Stimulated activated memory B cell treated with anti-CD40 and anti-IgM and Interleukin-4, amounts not matched to agents 10 μg/mL and 1 μg/mL and 100 μg/mL, for 72 hours (primary cell): Measurements from ENCODE around the gene CLDN7.
"Not testable (repeated sequence)": the region's sequence is repeated elsewhere in the genome, so short reads cannot be mapped to it uniquely, and the experiment has no call there.

Source experiments
- ATAC-seq: fragments of 150-1000 bp; cut with Tn5 transposase; 2 replicates; pipeline ENCODE4 v1.10.0; 2021
- H3K27ac Mint-ChIP-seq: one replicate; pipeline ENCODE4 v1.8.0; 2022; ENCODE audit warnings: mild to moderate bottlenecking, mixed read lengths
- H3K27me3 Mint-ChIP-seq: one replicate; pipeline ENCODE4 v1.8.0; 2022; ENCODE audit warnings: mixed read lengths
- H3K36me3 Mint-ChIP-seq: one replicate; pipeline ENCODE4 v1.8.0; 2022; ENCODE audit warnings: mixed read lengths
- H3K4me1 Mint-ChIP-seq: one replicate; pipeline ENCODE4 v1.8.0; 2022; ENCODE audit warnings: mixed read lengths
- H3K4me3 Mint-ChIP-seq: one replicate; pipeline ENCODE4 v1.8.0; 2022; ENCODE audit warnings: mild to moderate bottlenecking, moderate library complexity, mixed read lengths
- H3K9me3 Mint-ChIP-seq: one replicate; pipeline ENCODE4 v1.8.0; 2022; ENCODE audit warnings: mixed read lengths

Gene CLDN7

GRCh38 chr17:7250695-7251627 lies 11.3 kb downstream of the CLDN7 start:
- no peaks in the 10 kb centered on the region for H3K9me3 Mint-ChIP-seq
- ATAC-seq, result peak; percentile 6
- H3K36me3 Mint-ChIP-seq, result peaks cover 39% of the 10 kb centered on the region
- peak overlapping the region; percentile 91 for H3K4me3 Mint-ChIP-seq
- H3K27me3 Mint-ChIP-seq, result no peaks in the 10 kb centered on the region
- H3K4me1 Mint-ChIP-seq, result peaks cover 47% of the 10 kb centered on the region
- peak overlapping the region; percentile 98 for H3K27ac Mint-ChIP-seq

DNA sequence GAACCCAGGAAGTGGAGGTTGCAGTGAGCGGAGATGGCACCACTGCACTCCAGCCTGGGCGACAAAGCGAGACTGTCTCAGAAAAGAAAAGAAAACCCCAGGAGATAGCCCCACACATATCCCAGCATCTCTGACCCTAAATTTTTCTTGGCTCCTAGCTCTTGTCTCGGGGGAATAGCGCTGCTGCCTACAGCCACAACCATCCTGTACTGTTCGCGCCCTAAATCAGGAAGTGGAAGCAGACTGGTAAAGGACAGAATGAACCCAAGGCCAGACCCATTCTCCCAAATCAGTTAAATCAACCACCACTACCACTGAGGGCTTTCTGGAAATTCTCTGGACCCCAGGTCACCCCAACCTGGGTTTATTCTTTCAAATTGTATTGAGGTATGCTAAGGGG lies 12.4 kb downstream of the CLDN7 start:
- H3K27me3 Mint-ChIP-seq, result no peaks in the 10 kb centered on the region
- ATAC-seq, result no peak
- peaks cover 39% of the 10 kb centered on the region for H3K36me3 Mint-ChIP-seq
- H3K4me3 Mint-ChIP-seq, result peak overlapping the region; percentile 91
- H3K9me3 Mint-ChIP-seq, result no peaks in the 10 kb centered on the region
- H3K27ac Mint-ChIP-seq, result peak overlapping the region; percentile 98
- H3K4me1 Mint-ChIP-seq, result peaks cover 45% of the 10 kb centered on the region

GRCh38 chr17:7249214-7249613 lies 13.1 kb downstream of the CLDN7 start:
- Mint-ChIP-seq H3K27ac (peak overlapping the region; percentile 98), H3K36me3 (peaks cover 39% of the 10 kb centered on the region), H3K4me1 (peaks cover 40% of the 10 kb centered on the region), H3K27me3 (no peaks in the 10 kb centered on the region), H3K4me3 (peak overlapping the region; percentile 91), H3K9me3 (no peaks in the 10 kb centered on the region)
- ATAC-seq, result no peak

DNA sequence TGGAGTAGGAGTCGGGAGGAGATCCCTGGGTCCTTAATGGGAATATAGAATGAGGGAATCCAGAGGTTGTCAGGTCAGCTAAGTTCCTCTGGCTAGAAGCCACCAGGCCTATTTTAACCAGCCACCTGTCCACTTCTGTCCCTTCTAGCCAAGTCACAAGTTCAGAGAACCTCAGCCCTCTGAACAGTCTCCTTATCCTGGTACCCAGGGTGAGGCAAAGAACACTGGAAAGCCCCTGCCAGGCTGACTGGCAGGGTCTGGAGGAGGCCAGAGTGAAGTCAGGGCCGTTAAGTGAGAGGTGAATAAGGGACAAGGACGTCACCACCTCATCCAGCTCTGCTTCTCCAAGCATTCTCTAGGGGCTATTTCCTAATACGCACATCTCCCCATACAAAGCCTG lies 13.5 kb downstream of the CLDN7 start:
- H3K9me3 Mint-ChIP-seq, result no peaks in the 10 kb centered on the region
- no peak overlapping the region for H3K27ac Mint-ChIP-seq
- H3K4me1 Mint-ChIP-seq, result peaks cover 40% of the 10 kb centered on the region
- no peak for ATAC-seq
- H3K4me3 Mint-ChIP-seq, result no peak overlapping the region
- H3K27me3 Mint-ChIP-seq, result no peaks in the 10 kb centered on the region
- H3K36me3 Mint-ChIP-seq, result peaks cover 39% of the 10 kb centered on the region

- no peaks in the 10 kb centered on the region for H3K9me3 Mint-ChIP-seq
- H3K27me3 Mint-ChIP-seq, result no peaks in the 10 kb centered on the region
- peaks cover 40% of the 10 kb centered on the region for H3K4me1 Mint-ChIP-seq
- no peak overlapping the region for H3K27ac Mint-ChIP-seq
- ATAC-seq, result no peak
- no peak overlapping the region for H3K4me3 Mint-ChIP-seq
- H3K36me3 Mint-ChIP-seq, result peaks cover 39% of the 10 kb centered on the region
These were observed 15.5 kb downstream of the CLDN7 start for GRCh38 chr17:7246779-7247178.

GRCh38 chr17:7243838-7244237 lies 18.4 kb downstream of the CLDN7 start:
- H3K4me3 Mint-ChIP-seq, ATAC-seq, H3K27me3 Mint-ChIP-seq, H3K9me3 Mint-ChIP-seq: not testable (repeated sequence)
- Mint-ChIP-seq H3K36me3 (peaks cover 46% of the 10 kb centered on the region), H3K27ac (peak overlapping the region; percentile 94), H3K4me1 (peaks cover 40% of the 10 kb centered on the region)

DNA sequence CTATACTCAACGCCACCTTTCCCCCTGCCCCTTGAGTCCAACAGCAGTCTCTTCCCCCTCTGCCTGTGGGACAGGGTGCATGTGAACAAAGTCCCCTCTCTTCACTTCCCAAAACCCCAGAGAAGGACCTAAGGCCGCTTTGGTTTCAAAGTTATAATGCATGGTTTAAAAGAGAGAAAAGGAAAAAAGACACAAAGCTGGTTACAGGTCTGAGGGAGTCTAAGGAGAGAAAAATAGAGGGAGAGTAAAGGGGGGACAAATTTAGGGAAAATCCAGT lies 18.9 kb downstream of the CLDN7 start:
- no peaks in the 10 kb centered on the region for H3K9me3 Mint-ChIP-seq
- peak overlapping the region; percentile 94 for H3K27ac Mint-ChIP-seq
- H3K4me3 Mint-ChIP-seq, result peak overlapping the region; percentile 97
- H3K4me1 Mint-ChIP-seq, result peaks cover 35% of the 10 kb centered on the region
- ATAC-seq, result no peak
- no peaks in the 10 kb centered on the region for H3K27me3 Mint-ChIP-seq
- peaks cover 42% of the 10 kb centered on the region for H3K36me3 Mint-ChIP-seq

- H3K9me3 Mint-ChIP-seq, result no peaks in the 10 kb centered on the region
- peaks cover 42% of the 10 kb centered on the region for H3K36me3 Mint-ChIP-seq
- H3K4me3 Mint-ChIP-seq, result peak overlapping the region; percentile 97
- peak; percentile 71 for ATAC-seq
- H3K27ac Mint-ChIP-seq, result peak overlapping the region; percentile 94
- H3K4me1 Mint-ChIP-seq, result peaks cover 35% of the 10 kb centered on the region
- H3K27me3 Mint-ChIP-seq, result no peaks in the 10 kb centered on the region
These were observed 19.4 kb downstream of the CLDN7 start for GRCh38 chr17:7242717-7243452.

GRCh38 chr17:7241783-7242716 lies 20.2 kb downstream of the CLDN7 start, which contains the start of gene GABARAP:
GABARAP (minus strand) TSS chr17:7242449; CDS start chr17:7242330, 119 bp downstream.
- Mint-ChIP-seq H3K27me3 (no peaks in the 10 kb centered on the region), H3K4me3 (peak within 1 kb of the TSS; percentile 97), H3K36me3 (peaks cover 44% of the 10 kb centered on the region), H3K27ac (peak within 1 kb of the TSS; percentile 94), H3K4me1 (peaks cover 39% of the 10 kb centered on the region), H3K9me3 (no peaks in the 10 kb centered on the region)
- peak; percentile 64 for ATAC-seq

DNA sequence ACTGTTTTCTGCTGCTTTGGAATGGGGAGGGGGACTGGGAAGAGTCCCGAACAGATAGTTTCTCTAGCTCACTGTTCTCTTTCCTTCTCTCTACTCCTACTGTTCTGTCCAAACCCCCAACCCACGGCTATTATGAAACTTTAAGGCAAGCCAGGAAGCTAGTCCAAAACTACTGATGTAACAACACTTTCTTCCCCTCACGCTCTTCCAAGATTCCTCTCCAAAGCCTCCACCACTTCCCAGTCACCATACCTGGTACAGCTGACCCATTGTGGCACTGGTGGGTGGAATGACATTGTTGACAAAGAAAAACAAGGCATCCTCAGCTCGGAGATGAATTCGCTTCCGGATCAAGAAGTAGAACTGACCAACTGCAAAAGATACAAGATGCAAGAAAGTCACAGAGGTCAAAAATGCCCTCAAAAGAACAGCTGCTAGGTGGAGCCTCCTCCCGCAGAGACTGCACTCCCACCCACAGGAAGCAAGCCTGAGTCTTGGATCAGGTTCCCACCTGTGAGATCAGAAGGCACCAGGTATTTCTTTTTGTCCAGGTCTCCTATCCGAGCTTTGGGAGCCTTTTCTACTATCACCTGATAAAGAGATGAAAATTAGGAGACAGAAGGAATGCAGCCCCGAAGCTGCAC lies 21.1 kb downstream of the CLDN7 start:
- Mint-ChIP-seq H3K4me3 (peak overlapping the region; percentile 97), H3K27ac (peak overlapping the region; percentile 94), H3K27me3 (no peaks in the 10 kb centered on the region)

GRCh38 chr17:7240375-7240774 lies 21.9 kb downstream of the CLDN7 start:
- Mint-ChIP-seq H3K4me1 (peaks cover 55% of the 10 kb centered on the region), H3K27me3 (no peaks in the 10 kb centered on the region), H3K27ac (peak overlapping the region; percentile 94), H3K4me3 (peak overlapping the region; percentile 90), H3K36me3 (peaks cover 46% of the 10 kb centered on the region), H3K9me3 (no peaks in the 10 kb centered on the region)
- no peak for ATAC-seq

More for the DNA sequence above, 21.1 kb downstream of the CLDN7 start:
- H3K9me3 Mint-ChIP-seq, result no peaks in the 10 kb centered on the region
- H3K36me3 Mint-ChIP-seq, result peaks cover 45% of the 10 kb centered on the region
- ATAC-seq, result no peak
- peaks cover 47% of the 10 kb centered on the region for H3K4me1 Mint-ChIP-seq

- Mint-ChIP-seq H3K27ac (peak within 1 kb of the TSS; percentile 94), H3K27me3 (no peaks in the 10 kb centered on the region), H3K9me3 (no peaks in the 10 kb centered on the region), H3K36me3 (peaks cover 49% of the 10 kb centered on the region), H3K4me3 (peak within 1 kb of the TSS; percentile 90), H3K4me1 (peaks cover 63% of the 10 kb centered on the region)
- ATAC-seq, result peak; percentile 75
These were observed 22.9 kb downstream of the CLDN7 start, which contains the start of gene PHF23 for GRCh38 chr17:7239091-7240027. PHF23 (minus strand) TSS chr17:7239457; CDS start chr17:7239279, 178 bp downstream.

GRCh38 chr17:7238420-7239090 lies 23.7 kb downstream of the CLDN7 start:
- H3K9me3 Mint-ChIP-seq, result no peaks in the 10 kb centered on the region
- no peak for ATAC-seq
- peaks cover 65% of the 10 kb centered on the region for H3K4me1 Mint-ChIP-seq
- peaks cover 46% of the 10 kb centered on the region for H3K36me3 Mint-ChIP-seq
- peak overlapping the region; percentile 94 for H3K27ac Mint-ChIP-seq
- no peaks in the 10 kb centered on the region for H3K27me3 Mint-ChIP-seq
- H3K4me3 Mint-ChIP-seq, result peak overlapping the region; percentile 90
